Right lobe of liver (tissue), 4 donors: ENCODE results near the gene GLT1D1.

Experiments
- POLR2A ChIP-seq: fragments of 450-650 bp; IDR thresholded peaks from one replicate; pipeline ENCODE4 v1.6.1; 2017; ENCODE audit warnings: antibody characterized with exemption, mild to moderate bottlenecking
- TF ChIP-seq, protein P1 (sequence below), 4 donors: fragments of 200-600 bp in 3 of 4; fragments of 450-650 bp in 1 of 4; IDR thresholded peaks; one replicate each; pipeline versions ENCODE4 v1.5.1 to v1.8.0; 2016 to 2022; ENCODE audit warnings: antibody characterized with exemption in 4 of 4, mild to moderate bottlenecking in 2 of 4
- donor health status: DM: no; HTN: no; CAD: no.
- donor health status: DM: no; HTN: no; CAD: no.
- donor health status: DM: no; HTN: yes; CAD: no.

DNA sequence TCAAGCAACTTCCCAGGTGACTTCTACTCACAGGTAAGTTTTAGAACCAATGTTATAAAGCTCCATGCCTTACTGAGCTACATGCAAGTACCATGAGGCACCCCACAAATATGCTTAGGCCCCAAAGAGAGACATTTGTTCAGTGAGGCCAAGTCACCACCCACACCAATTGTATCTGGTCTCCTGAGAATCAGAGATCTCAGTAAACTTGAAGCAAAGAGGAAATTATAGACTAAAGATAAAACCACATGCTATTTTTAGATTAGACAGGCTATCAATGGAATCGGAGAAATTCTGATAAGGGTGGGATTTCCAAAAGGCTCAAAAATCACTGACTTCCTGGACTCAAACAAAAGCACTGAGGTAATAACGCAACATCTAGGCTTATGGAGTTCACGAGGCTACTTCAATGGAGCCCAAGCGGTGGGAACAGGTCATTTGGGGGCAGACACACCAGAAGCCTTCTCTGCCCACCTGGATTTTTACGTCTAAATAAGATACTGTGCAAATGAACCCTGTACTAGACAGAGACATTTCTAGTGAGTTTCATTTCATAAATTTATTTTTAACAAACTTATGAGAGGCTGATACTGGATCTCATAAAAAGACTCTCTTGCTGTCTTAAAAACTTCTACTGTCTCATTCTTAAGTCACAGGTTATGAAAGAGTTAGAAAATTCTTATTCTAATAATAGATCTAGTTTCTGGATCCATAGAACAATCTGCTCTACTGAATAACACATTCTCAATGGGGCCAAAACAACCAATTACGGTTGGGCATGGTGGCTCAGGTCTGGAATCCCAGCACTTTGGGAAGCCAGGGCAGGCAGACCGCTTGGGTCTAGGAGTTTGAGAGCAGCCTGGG, 37.3 kb upstream of the GLT1D1 start:
- no peak for TF ChIP-seq POLR2A
- TF ChIP-seq, protein P1, sequence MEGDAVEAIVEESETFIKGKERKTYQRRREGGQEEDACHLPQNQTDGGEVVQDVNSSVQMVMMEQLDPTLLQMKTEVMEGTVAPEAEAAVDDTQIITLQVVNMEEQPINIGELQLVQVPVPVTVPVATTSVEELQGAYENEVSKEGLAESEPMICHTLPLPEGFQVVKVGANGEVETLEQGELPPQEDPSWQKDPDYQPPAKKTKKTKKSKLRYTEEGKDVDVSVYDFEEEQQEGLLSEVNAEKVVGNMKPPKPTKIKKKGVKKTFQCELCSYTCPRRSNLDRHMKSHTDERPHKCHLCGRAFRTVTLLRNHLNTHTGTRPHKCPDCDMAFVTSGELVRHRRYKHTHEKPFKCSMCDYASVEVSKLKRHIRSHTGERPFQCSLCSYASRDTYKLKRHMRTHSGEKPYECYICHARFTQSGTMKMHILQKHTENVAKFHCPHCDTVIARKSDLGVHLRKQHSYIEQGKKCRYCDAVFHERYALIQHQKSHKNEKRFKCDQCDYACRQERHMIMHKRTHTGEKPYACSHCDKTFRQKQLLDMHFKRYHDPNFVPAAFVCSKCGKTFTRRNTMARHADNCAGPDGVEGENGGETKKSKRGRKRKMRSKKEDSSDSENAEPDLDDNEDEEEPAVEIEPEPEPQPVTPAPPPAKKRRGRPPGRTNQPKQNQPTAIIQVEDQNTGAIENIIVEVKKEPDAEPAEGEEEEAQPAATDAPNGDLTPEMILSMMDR (IDR thresholded peaks at IDR 0.05) = no peak
